COLO668 (cell line): ENCODE data around the gene RGL1.

Experiments used
- DNase-seq: peaks from one replicate; lab custom pipeline; 2025; ENCODE audit not compliant: unreplicated experiment; lab: John Stamatoyannopoulos, UW

The RGL1 gene

DNA sequence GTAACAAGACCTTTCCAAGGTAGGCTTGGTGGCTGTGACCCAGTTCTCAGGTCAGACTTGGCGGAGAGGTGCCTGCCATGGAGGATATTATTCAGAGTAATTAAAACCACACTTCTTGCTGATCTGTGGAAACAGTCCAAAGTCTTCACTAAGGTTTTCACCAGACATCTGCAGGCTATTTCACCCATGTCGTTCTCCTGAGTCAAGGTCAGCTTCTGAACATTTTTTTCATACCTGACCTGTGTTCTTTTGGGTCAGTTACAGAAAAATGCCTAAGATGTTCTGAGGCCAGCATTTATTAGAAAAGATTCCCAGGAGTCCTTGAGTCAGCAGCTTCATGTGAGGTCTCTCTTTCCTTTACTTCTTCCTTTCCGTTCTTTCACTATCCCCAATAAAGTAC lies 54.9 kb downstream of the RGL1 start:
- DNase-seq = no peak

DNA sequence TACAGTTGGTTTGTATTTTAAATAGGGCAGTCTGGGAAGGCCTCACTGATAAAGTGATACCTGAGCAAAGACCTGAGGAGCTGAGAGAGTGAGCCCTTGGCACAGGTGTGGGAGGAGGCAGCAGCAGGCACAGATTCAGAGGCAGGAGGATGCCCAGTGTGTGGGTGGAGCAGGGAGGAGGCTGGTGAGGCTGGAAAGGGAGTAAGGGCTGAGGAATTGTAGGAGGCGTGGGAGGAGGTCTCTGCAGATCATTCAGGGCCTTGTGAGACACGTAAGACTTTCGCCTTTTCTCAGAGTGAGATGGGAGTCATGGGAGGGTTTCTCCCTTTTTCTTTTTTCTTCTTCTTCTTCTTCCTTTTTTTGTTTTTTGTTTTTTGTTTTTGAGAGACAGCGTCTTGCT lies 58.0 kb downstream of the RGL1 start:
- no peak for DNase-seq

DNA sequence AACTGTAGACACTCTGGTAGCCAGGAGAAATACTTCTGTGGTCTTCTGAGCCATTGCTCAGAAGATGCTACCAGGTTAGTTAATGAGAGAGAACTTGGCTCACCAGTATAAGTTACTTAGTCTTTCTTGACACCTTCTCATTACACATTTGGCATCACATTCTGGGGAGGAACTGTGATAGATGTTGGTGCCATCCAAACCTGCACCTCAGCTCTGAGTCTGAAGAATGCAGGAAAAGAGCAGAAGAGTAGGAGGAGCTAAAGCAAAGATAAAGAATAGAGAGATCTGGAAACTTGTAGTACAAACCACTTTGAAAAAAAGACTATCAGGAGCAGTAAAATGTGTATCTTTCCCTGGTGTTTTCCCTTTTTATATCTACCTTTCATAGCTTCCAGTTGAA lies 58.9 kb downstream of the RGL1 start:
- DNase-seq = no peak

DNA sequence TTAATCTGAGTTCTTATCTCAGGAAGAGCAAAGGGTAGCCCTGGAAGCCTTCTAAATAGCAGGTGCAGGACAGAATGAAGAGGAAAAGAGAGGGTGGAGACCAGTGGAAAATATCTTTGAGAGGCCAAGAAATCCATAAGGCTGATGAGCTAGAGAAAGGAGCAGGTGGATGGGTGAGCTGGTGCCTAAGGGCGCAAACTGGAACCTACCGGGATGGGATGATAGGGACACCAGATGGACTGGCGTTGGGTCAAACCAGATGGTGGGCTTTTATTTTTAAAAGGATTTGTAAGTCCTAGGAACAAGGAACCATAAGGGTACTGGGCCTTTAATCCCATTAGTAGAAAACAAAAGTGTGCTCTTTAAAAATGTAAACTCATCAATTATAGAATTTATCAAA lies 59.7 kb downstream of the RGL1 start:
- DNase-seq = no peak

DNA sequence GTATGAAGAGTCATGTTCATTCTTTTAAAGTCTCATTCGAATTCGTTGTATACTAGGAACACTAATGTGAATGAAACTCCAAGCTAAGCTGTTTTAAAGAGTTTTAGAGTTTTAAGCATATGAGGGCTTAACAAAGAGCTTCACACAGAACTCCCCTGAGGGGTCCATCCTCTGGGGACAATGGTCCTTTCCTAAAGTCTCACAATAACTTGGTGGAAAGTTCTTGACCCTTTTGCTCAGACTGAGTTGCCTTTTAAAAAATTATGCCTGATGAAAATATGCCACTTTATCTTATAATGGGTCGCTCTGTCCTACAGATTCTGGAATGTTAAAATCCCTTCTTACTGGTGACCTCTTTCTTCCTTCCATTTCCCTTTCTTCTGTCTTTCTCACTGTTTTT lies 64.3 kb downstream of the RGL1 start:
- no peak for DNase-seq

DNA sequence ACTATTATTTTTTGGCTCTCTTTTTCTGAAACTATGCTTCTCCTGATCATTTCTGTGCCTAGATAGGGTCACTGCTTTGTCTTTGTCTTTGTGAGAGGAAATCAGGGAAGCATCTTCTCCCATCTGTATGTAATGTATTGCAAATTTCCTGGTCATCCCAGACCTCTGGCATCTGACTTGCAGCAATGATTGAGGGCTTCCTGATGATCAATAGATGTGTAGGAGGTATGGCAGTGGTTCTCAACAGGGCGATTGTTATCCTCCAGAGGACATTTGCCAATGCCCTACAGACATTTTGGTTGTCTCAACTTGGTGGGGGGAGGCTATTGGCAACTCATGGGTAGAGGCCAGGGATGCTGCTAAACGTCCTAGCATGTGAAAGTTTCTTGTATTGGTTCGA lies 64.7 kb downstream of the RGL1 start:
- no peak for DNase-seq

GRCh38 chr1:183870351-183871077 lies 65.6 kb downstream of the RGL1 start:
- no peak for DNase-seq

DNA sequence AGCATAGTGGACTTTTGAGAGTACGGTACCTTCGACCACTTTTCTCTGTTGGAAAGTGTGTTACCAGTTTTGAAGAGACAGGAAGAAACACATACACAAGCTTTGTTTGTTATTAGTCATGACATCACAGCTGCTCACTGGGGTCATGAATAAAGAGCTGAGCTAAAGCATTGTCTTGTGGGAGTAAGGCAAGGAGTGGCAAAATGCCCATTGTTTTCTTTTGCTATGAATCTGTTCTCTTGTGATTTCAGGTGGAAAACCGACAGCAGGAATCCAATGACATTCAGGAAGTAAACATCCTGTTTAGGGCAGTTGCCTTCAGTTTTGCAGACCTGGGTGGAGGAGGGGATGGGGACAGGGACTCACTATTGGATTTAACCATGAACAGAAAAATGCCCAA lies 66.2 kb downstream of the RGL1 start:
- no peak for DNase-seq

GRCh38 chr1:183871601-183872000 lies 66.7 kb downstream of the RGL1 start:
- no peak for DNase-seq

GRCh38 chr1:183872403-183872802 lies 67.5 kb downstream of the RGL1 start:
- no peak for DNase-seq

DNA sequence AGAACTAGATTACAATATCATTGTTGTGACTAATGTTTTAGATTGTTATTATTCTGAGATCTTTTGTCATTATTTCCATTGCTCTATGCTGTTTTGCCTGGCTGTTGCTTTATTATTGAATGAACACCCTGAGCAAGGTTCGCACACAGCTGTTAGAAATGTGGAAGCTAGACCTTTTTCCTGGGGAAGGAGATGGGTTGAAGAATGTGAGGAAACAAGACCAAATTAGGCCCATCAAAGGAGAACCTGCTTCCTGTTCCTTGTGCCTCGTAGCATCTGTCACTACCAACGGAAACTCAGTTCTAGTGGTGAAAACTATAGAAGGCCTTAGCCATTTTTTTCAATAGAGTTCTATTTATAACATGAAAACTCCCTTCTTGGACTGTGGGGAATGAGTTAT lies 68.7 kb downstream of the RGL1 start:
- DNase-seq = no peak

GRCh38 chr1:183876309-183876708 lies 71.4 kb downstream of the RGL1 start:
- DNase-seq = no peak

- DNase-seq = no peak
Measured at GRCh38 chr1:183877053-183877720, 72.3 kb downstream of the RGL1 start.

- DNase-seq = no peak
Measured at GRCh38 chr1:183879494-183879893, 74.6 kb downstream of the RGL1 start.

- no peak for DNase-seq
Measured at GRCh38 chr1:183879966-183880365, 75.0 kb downstream of the RGL1 start.

DNA sequence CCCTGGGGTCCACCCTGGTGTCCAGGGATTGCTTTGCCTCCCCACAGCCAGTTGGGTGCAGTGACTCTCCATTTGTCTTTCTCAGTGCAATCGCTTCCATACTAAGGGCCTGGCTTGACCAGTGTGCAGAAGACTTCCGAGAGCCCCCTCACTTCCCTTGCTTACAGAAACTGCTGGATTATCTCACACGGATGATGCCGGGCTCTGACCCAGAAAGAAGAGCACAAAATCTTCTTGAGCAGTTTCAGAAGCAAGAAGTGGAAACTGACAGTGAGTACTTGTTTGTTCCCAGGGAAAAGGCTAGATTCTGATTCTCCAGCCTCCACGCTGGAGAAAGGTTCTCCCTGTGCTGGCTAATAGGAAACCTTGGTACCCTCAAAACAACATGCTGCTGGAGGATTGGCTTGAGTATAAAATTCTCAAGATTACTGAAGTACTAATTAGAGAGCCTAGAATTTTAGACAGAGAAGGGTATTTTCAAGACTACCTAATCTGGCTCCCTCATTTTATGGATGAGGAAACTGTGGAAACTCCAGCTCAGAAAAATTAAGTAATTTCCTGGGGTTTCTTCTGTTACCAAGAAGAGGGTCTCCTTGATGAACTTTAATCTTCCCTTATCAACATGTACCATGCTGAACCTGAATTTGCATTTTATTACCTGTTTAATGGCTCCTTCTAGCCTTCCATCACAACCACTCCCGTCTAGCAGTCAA lies 75.8 kb downstream of the RGL1 start:
- no peak for DNase-seq

DNA sequence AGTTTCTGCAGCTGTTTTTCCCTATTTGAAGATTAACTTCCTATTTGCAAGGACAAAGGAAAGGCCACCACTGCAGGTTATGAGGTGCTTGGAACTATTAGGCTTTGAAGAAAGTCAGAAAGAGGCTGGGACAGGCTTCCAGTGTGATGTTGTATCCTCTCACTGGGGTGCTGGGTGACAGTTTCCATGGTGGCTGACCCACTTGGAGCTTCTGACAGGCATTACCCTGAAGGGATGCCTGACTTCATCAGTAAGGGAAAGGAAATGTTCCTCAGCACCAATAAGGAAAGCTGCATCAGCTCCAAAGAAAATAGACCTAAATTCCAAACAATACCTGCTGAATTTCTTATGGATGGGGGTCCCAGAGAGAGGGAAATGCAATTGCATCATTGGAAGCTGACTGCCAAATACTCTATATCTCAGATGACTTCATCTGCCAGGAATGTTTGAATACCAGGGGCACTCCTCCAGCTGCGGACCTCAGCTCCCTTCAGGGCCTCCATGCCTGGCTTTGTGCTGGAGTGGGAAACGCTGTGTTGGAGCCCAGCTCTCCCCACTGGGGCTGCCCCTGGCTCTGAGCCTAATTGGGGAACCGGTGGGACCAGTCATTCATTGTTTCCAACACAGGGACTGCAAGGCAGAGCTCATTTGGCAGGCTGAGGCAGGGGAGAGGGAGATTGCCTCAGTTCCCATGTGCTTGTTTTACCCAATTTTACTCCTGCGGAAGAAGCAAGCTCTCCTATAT lies 76.6 kb downstream of the RGL1 start:
- peak; percentile 31 for DNase-seq

GRCh38 chr1:183882335-183883167 lies 77.6 kb downstream of the RGL1 start:
- no peak for DNase-seq

- DNase-seq = no peak
Measured at GRCh38 chr1:183883623-183884022, 78.7 kb downstream of the RGL1 start.

DNA sequence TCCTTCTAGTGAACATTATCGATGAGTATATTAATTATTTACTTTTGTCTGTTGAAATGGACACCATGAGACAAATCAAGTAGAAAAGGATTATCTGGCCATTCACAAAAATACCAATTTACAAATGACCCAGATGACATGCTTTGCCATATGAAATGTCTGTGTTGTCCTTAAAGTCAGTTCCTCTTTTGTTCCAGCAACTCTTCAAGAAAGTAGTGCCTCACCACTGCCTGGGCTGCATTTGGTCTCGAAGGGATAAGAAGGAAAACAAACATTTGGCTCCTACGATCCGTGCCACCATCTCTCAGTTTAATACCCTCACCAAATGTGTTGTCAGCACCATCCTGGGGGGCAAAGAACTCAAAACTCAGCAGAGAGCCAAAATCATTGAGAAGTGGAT lies 79.6 kb downstream of the RGL1 start:
- no peak for DNase-seq
